HG02973 (cell line): ENCODE data around the gene MIA.
A peak's percentile ranks its signal among the peaks of the same experiment; 100 is the strongest.
"Not testable (repeated sequence)": the region's sequence is repeated elsewhere in the genome, so short reads cannot be mapped to it uniquely, and the experiment has no call there.

ENCODE experiments used
- ATAC-seq: cut with Tn5 transposase; IDR thresholded peaks from one replicate; pipeline ENCODE4 v1.9.1; 2021; ENCODE audit warnings: moderate library complexity; ENCODE audit not compliant: unreplicated experiment

The MIA gene

GRCh38 chr19:40777937-40778705 is 2.8 kb downstream of the MIA start, which contains the start of gene RAB4B:
TSS of gene RAB4B (plus strand) at chr19:40778247. CDS start at chr19:40778376, 129 bp downstream.
- peak; percentile 47 for ATAC-seq

GRCh38 chr19:40778706-40779284 is 3.5 kb downstream of the MIA start:
- ATAC-seq, result no peak

DNA sequence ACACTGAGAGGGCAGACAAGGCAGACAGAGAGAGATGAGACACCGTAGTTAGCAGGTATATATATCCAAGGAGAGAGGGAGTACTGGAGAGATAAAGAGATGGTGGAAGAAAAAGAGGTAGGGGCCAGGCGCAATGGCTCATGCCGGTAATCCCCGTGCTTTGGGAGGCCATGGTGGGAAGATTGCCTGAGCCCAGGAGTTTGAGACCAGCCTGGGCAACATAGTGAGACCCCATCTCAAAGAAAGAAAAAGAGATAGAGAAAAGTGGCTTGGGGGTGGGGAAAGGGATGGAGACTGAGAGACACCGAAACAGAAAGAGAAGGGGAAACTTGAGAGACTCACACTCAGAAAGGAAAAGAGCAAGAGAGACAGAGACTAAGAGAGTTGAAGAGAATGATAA is 5.3 kb downstream of the MIA start:
- ATAC-seq, result no peak

DNA sequence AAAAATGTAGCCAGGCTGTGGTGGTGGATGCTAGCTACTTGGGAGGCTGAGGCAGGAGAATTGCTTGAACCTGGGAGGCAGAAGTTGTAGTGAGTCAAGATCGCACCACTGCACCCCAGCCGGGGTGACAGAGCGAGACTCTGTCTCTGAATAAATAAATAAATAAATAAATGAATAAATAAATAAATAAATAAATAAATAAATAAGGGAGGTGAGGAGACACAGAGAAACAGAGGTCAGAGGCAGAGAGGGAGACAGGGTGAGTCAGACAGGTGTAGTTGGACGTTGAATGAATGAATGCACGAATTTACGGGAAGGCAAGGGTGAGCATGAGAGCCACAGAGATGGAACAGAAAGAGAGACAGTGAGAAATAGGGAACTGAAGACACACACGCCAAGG is 5.8 kb downstream of the MIA start:
- ATAC-seq, result no peak

DNA sequence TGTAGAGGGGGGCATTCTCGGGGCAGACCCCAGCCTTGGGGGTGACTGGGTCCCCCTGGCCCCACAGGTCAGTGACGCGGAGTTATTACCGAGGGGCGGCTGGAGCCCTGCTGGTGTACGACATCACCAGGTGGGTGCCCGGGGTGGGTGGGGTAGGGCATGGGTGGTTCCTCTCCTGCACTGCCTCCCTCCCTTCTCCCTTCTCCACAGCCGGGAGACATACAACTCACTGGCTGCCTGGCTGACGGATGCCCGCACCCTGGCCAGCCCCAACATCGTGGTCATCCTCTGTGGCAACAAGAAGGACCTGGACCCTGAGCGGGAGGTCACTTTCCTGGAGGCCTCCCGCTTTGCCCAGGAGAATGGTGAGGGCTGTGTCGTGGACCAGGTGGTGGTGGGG is 8.4 kb downstream of the MIA start:
- no peak for ATAC-seq

DNA sequence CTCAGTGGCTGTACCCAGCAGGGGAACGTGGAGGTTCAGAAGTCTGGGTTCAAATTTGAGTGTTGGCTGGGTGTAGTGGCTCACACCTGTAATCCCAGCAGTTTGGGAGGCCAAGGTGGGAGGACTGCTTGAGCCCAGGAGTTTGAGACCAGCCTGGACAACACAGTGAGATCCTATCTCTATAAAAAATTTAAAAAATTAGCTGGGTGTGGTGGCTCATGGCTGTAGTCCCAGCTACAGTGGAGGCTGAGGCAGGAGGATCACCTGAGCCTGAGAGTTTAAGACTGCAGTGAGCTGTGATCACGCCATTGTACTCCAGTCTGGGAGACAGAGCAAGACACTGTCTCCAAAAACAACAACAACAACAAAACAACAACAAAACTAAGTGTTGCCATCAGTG is 8.8 kb downstream of the MIA start:
- not testable (repeated sequence) for ATAC-seq

GRCh38 chr19:40785526-40785925 is 10.2 kb downstream of the MIA start:
- no peak for ATAC-seq

DNA sequence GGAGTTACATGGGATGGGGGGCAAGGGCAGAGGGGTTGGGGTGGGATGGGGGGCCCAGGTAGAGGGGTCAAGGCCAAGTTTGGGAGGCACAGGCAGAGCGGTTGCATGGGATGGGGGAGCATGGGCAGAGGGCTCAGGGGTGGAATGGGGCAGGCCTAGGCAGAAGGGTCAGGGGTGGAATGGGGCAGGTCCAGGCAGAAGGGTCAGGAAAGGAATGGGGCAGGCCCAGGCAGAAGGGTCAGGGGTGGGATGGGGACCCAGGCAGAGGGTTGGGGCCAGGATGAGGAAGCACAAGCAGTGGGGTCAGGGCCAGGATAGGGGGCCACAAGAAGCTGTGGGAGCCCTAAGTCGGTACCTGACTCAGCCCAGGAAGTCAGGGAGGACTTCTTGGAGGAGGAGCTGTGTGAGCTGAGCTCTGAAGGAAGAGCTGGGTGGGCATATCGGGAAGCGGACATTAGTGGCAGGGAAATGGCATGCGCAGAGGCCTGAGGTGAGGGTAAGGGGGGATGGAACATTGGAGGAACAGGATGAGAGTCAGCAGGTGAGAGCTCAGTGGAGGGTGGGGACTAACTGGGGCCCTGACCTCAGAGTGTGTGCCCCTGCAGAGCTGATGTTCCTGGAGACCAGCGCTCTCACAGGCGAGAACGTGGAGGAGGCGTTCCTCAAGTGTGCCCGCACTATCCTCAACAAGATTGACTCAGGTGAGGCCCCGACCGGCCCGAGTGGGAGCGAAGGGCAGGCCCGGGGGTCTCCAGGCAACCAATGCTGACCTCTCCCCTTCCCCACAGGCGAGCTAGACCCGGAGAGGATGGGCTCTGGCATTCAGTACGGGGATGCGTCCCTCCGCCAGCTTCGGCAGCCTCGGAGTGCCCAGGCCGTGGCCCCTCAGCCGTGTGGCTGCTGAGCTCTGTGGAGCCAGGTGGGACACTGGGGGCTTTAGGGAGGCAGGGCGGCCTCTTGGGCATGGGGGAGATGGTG is 11.0 kb downstream of the MIA start:
- no peak for ATAC-seq

GRCh38 chr19:40791349-40791748 is 16.0 kb downstream of the MIA start:
- ATAC-seq, result no peak

- ATAC-seq, result no peak
These were observed 16.7 kb downstream of the MIA start for GRCh38 chr19:40791996-40792395.

GRCh38 chr19:40797166-40797962 is 22.0 kb downstream of the MIA start:
- ATAC-seq, result no peak

- peak; percentile 29 for ATAC-seq
These were observed 22.8 kb downstream of the MIA start for GRCh38 chr19:40797963-40798682.

GRCh38 chr19:40798683-40799557 is 23.6 kb downstream of the MIA start, which contains the start of gene EGLN2:
TSS of gene EGLN2 (plus strand) at chr19:40799191. CDS start at chr19:40800573, 1,382 bp downstream.
- peak; percentile 57 for ATAC-seq

- no peak for ATAC-seq
These were observed 24.4 kb downstream of the MIA start for GRCh38 chr19:40799558-40800338.

- ATAC-seq, result no peak
These were observed 25.1 kb downstream of the MIA start for GRCh38 chr19:40800339-40800996.

DNA sequence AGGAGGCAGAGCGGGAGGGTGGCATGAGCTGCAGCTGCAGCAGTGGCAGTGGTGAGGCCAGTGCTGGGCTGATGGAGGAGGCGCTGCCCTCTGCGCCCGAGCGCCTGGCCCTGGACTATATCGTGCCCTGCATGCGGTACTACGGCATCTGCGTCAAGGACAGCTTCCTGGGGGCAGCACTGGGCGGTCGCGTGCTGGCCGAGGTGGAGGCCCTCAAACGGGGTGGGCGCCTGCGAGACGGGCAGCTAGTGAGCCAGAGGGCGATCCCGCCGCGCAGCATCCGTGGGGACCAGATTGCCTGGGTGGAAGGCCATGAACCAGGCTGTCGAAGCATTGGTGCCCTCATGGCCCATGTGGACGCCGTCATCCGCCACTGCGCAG is 25.7 kb downstream of the MIA start:
- no peak for ATAC-seq

GRCh38 chr19:40801426-40802299 is 26.3 kb downstream of the MIA start:
- no peak for ATAC-seq
